Measurements from ENCODE around the gene DDX50. TPM values are rescaled to one million over a fixed set of nuclear protein-coding genes. Genes with fewer than 3 reads are reported as not detected.
"Not testable (repeated sequence)": the region's sequence is repeated elsewhere in the genome, so short reads cannot be mapped to it uniquely, and the experiment has no call there.

Gene DDX50
- total RNA-seq, 2 donors from 2014 or later, result 37.6 to 40.8 TPM

DNA sequence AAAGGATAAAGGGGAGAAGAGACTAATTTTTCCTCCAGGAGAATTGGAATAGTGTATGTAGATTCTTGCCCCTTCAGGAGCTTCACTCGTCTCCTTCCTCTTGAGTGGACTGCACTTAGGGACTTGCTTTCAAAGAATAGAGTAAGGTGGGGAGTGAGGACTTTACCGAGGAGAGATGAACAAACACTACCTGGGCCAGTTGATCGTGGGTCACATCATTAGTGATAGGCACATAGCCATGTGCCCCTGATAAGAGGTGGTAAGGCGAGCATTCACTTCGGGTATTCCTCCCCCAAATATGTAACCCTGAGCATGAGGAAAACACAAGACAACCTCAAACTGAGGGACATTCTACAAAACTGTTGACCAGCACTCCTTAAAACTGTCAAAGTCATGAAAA is 72.9 kb downstream of the DDX50 start:
- H3K36me3 Mint-ChIP-seq (ENCODE audit: low read depth), result peaks cover 22% of the 10 kb centered on the region
- H3K4me1 Mint-ChIP-seq, result peaks cover 19% of the 10 kb centered on the region
- H3K9me3 ChIP-seq (ENCODE audit: control insufficient read depth, low read length, poor library complexity, severe bottlenecking), result no peaks in the 10 kb centered on the region
- no peaks in the 10 kb centered on the region for H3K27me3 Mint-ChIP-seq
- H3K4me3 Mint-ChIP-seq, result peak overlapping the region; percentile 12
- ATAC-seq (no peak), DNase-seq (no peak)
- H3K27ac Mint-ChIP-seq, result peak overlapping the region; percentile 79

DNA sequence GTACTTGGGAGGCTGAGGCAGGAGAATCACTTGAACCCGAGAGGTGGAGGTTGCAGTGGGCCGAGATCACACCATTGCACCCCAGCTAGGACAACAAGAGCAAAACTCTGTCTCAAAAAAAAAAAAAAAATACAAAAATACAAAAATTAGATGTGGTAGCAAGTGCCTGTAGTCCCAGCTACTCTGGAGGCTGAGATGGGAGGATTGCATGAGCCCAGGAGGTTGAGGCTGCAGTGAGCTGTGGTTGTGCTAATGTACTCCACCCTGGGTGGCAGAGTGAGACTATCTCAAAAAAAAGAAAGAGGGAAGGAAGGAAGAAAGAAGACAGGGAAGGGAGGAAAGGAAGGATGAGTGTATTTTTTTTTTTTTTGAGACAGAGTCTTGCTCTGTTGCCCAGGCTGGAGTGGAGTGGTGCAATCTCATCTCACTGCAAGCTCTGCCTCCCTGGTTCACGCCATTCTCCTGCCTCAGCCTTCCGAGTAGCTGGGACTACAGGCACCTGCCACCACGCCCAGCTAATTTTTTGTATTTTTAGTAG is 74.9 kb downstream of the DDX50 start:
- not testable (repeated sequence) for H3K9me3 ChIP-seq (ENCODE audit: control insufficient read depth, low read length, poor library complexity, severe bottlenecking); ATAC-seq; H3K4me3 Mint-ChIP-seq; DNase-seq; H3K27me3 Mint-ChIP-seq
- Mint-ChIP-seq H3K4me1 (peaks cover 10% of the 10 kb centered on the region), H3K27ac (peak overlapping the region; percentile 76), H3K36me3 (ENCODE audit: low read depth) (peaks cover 23% of the 10 kb centered on the region)

DNA sequence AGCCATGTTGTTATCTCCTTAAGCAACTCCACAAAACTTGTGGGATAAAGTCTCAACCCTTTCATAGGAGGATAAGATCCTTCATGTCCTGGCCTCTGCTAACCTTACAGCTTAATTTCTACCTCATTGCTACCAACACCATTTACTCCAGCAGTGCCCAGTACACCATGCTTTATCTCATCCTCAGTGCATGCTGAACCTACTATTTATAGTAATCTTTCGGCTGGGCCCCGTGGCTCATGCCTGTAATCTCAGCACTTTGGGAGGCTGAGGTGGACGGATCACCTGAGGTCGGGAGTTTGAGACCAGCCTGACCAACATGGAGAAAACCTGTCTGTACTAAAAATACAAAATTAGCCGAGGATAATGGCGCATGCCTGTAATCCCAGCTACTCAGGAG is 78.6 kb downstream of the DDX50 start:
- not testable (repeated sequence) for ATAC-seq; H3K27me3 Mint-ChIP-seq; DNase-seq; H3K9me3 ChIP-seq (ENCODE audit: control insufficient read depth, low read length, poor library complexity, severe bottlenecking); H3K4me1 Mint-ChIP-seq
- Mint-ChIP-seq H3K4me3 (peak overlapping the region; percentile 36), H3K27ac (peak overlapping the region; percentile 63), H3K36me3 (ENCODE audit: low read depth) (peaks cover 11% of the 10 kb centered on the region)

DNA sequence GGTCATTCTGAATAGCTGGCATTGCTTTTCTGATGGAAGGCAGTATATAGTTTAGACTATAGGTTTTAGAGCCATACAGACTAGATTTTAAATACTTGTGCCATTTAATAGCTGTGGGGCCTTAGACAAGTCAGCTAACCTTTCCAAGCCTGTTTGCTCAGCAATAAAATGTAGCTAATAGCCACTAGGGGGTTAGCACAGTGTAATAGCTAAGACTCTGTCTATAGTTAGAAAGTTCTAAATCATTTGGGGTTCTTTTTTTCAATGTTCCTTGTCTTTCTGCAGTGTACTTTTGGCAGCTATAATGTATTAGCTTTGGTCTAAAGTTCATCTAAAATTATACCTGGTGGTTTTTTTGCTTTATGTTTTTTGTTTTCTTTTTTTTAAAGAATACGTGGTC is 80.0 kb downstream of the DDX50 start:
- H3K36me3 Mint-ChIP-seq (ENCODE audit: low read depth), result peaks cover 10% of the 10 kb centered on the region
- ATAC-seq (peak; percentile 41), DNase-seq (no peak)

DNA sequence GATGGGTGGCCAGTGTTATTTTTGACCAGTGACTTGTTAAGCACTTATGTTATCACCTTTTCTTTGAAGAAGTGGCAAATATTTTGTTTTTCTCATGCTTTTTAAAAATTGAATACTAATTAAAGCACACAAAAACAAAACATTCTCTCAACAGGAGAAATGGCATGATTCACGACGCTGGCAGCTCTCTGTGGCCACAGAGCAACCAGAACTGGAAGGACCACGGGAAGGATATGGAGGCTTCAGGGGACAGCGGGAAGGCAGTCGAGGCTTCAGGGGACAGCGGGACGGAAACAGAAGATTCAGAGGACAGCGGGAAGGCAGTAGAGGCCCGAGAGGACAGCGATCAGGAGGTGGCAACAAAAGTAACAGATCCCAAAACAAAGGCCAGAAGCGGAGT is 81.3 kb downstream of the DDX50 start:
- no peak overlapping the region for H3K4me3 Mint-ChIP-seq
- DNase-seq, result no peak
- peaks cover 10% of the 10 kb centered on the region for H3K36me3 Mint-ChIP-seq (ENCODE audit: low read depth)
- peak overlapping the region; percentile 24 for H3K27ac Mint-ChIP-seq
- H3K4me1 Mint-ChIP-seq, result peaks cover 8% of the 10 kb centered on the region
- H3K27me3 Mint-ChIP-seq, result no peaks in the 10 kb centered on the region
- ATAC-seq, result no peak
- no peaks in the 10 kb centered on the region for H3K9me3 ChIP-seq (ENCODE audit: control insufficient read depth, low read length, poor library complexity, severe bottlenecking)

More for the DNA sequence above, 80.0 kb downstream of the DDX50 start:
- Mint-ChIP-seq H3K4me1 (peaks cover 5% of the 10 kb centered on the region), H3K27me3 (no peaks in the 10 kb centered on the region), H3K4me3 (no peak overlapping the region), H3K27ac (peak overlapping the region; percentile 24)
- H3K9me3 ChIP-seq (ENCODE audit: control insufficient read depth, low read length, poor library complexity, severe bottlenecking), result no peaks in the 10 kb centered on the region

DNA sequence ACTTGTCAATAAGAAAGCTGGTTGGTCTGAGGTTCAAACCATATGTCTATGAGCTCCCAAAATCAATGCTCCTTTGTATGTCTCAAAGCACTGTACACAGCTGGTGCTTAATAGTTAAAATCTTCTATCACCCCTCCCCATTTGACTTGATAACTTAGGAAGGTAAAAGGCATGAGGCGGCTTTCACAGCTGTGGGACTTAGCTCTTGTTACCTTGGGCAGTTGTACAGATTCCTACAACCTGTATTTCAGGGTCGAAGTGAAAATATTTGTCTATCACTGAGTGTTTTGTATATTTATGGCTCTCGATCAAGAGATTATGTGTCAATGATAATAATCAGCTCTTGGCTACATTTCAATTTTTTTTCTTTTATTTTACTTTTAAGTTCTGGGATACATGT is 86.5 kb downstream of the DDX50 start:
- no peak for ATAC-seq
- no peak for DNase-seq
- Mint-ChIP-seq H3K4me3 (peak overlapping the region; percentile 100), H3K4me1 (peaks cover 28% of the 10 kb centered on the region), H3K36me3 (ENCODE audit: low read depth) (peaks cover 5% of the 10 kb centered on the region), H3K27me3 (no peaks in the 10 kb centered on the region), H3K27ac (peak overlapping the region; percentile 95)
- H3K9me3 ChIP-seq (ENCODE audit: control insufficient read depth, low read length, poor library complexity, severe bottlenecking), result no peaks in the 10 kb centered on the region

DNA sequence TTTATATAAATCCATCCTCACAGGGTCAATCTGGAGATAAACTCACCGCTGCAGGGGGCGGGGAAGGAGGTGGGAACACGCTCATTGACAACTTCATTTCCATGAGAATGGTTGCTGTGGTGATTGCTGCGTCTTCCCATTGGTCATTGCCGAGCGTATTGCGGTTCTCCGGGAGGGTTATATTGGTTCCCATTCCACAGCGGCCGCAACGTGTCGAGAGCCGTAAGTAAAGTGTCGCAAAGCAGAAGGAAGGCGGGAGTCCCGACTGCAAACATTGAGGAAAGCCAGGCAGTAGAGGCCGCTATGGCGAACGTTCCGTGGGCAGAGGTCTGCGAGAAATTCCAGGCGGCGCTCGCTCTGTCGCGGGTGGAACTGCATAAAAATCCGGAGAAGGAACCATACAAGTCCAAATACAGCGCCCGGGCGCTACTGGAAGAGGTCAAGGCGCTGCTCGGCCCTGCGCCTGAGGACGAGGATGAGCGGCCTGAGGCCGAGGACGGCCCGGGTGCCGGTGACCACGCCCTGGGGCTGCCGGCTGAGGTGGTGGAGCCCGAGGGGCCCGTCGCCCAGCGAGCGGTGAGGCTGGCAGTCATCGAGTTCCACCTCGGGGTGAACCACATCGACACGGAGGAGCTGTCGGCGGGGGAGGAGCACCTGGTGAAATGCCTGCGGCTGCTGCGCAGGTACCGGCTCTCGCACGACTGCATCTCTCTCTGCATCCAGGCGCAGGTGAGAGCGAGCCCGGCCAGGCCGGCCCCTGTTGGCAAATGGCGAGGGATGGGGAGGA is 87.6 kb downstream of the DDX50 start, which contains the start of gene KIFBP:
Gene KIFBP, plus strand, starts transcription at position 274 of the 787 bp plus-strand sequence. Its CDS starts 30 bp downstream, at position 304.
- DNase-seq (peak; percentile 57 to 76 (median 61)), ATAC-seq (peak; percentile 84)
- H3K27me3 Mint-ChIP-seq, result no peaks in the 10 kb centered on the region
- peak within 1 kb of the TSS; percentile 95 for H3K27ac Mint-ChIP-seq
- H3K4me1 Mint-ChIP-seq, result peaks cover 35% of the 10 kb centered on the region
- peaks cover 5% of the 10 kb centered on the region for H3K36me3 Mint-ChIP-seq (ENCODE audit: low read depth)
- H3K9me3 ChIP-seq (ENCODE audit: control insufficient read depth, low read length, poor library complexity, severe bottlenecking), result no peaks in the 10 kb centered on the region
- H3K4me3 Mint-ChIP-seq, result peak within 1 kb of the TSS; percentile 100

DNA sequence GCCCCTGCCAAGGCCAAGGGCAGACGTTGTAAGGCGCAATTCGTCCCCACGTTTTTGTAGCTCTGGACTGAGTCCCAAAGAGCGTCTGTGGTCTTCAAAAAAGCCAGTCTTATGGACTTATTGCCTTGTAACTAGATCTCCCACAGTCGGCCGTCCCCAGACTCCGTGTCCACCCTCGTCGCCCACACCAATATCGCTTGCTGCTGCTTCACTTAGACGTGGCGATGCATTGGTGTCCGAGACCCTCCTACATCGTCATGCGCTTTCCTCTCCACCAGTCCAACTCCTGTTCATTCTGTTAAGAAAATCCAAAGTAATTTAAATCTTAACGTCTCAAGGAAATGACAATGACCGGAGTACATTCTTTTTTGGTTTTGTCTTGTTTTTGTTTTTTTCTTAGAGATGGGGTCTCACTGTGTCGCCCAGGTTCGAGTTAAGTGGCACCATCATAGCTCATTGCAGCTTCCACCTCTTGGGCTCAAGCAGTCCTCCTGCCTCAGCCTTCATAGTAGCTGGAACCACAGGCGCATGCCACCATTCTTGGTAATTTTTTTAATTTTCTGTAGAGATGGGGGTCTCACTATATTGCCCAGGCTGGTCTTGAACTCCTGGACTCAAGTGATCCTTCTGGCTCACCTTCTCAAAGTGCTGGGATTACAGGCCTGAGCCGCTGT is 88.3 kb downstream of the DDX50 start:
- peak overlapping the region; percentile 100 for H3K4me3 Mint-ChIP-seq
- peak overlapping the region; percentile 95 for H3K27ac Mint-ChIP-seq
- peaks cover 5% of the 10 kb centered on the region for H3K36me3 Mint-ChIP-seq (ENCODE audit: low read depth)
- H3K4me1 Mint-ChIP-seq, result peaks cover 35% of the 10 kb centered on the region
- ATAC-seq (no peak), DNase-seq (no peak)
- H3K9me3 ChIP-seq (ENCODE audit: control insufficient read depth, low read length, poor library complexity, severe bottlenecking), result no peaks in the 10 kb centered on the region
- no peaks in the 10 kb centered on the region for H3K27me3 Mint-ChIP-seq

DNA sequence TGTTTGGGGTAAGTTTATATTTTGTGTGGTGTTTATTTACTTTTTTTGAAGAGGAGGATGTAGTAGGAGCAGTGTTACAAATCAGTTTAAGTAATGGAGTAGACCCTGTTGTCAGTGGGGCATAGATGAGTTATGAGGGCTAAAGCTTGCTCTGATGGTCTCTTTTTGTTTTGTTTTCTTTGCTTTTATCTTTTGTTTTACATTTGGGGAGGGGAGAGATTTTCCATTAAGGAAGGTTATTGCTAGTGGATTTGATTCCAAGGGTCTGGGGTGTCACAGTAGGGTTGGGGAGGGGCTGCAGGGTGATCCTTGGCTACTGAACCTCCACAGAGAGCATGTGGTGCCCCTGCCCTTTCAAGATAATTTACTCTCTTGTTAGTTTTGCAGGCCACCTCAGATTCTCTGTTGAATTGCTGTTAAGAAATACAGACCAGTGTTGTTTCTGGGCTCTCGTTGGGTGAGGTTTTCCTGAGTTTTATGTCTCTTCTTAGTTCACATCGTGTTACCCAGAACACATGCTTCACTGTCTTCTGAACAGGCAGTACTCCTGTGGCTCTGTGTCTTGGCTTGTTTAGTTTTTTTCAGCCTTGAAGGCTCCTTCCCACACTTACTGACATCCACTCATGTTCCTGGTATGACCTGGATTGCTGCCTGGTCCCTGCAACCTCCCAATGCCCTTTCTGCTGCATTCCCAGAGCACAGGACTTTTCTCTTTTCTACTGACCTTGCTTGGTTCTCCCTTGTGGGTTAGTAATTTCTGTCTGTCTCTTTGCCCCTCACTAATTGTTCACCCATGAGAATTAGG is 91.7 kb downstream of the DDX50 start:
- peak overlapping the region; percentile 47 for H3K4me3 Mint-ChIP-seq

More for the DNA sequence above, 91.7 kb downstream of the DDX50 start:
- no peak for DNase-seq
- peak overlapping the region; percentile 87 for H3K27ac Mint-ChIP-seq
- ATAC-seq, result no peak
- H3K36me3 Mint-ChIP-seq (ENCODE audit: low read depth), result peaks cover 5% of the 10 kb centered on the region
- H3K27me3 Mint-ChIP-seq, result no peaks in the 10 kb centered on the region
- H3K9me3 ChIP-seq (ENCODE audit: control insufficient read depth, low read length, poor library complexity, severe bottlenecking), result no peaks in the 10 kb centered on the region
- peaks cover 43% of the 10 kb centered on the region for H3K4me1 Mint-ChIP-seq

Other genes starting within 250 kb of the DDX50 start
- gene CCAR1, start 180.1 kb upstream of the DDX50 start, total RNA-seq, result 10 to 100 TPM; 69.6 to 71.5 TPM
- gene STOX1, start 73.8 kb upstream of the DDX50 start, total RNA-seq, result under 1 TPM in 1 of 2 donors, not detected in 1; 0.12 TPM
- gene DDX21, start 54.9 kb downstream of the DDX50 start, total RNA-seq, result 100 to 1,000 TPM; 130 to 134 TPM
- 1 to 10 TPM; 4.6 to 5.5 TPM for gene KIFBP, start 87.5 kb downstream of the DDX50 start, total RNA-seq
- gene SRGN, start 186.8 kb downstream of the DDX50 start, total RNA-seq, result 100 to 1,000 TPM; 382 to 467 TPM
- 10 to 100 TPM; 28.7 to 36.7 TPM for gene VPS26A, start 222.9 kb downstream of the DDX50 start, total RNA-seq

Measured in T-helper 17 cell (primary cell).